HepG2 (cell line): ENCODE results near the gene ABCB7. TPM values are rescaled to one million over a fixed set of nuclear protein-coding genes. Genes with fewer than 3 reads are reported as not detected.

ENCODE experiments used
- AKNA ChIP-seq: sonication (generic); formaldehyde crosslinking; IDR thresholded peaks from 2 replicates; pipeline ENCODE4 v1.4.0; 2020; ENCODE audit warnings: missing genetic modification reagents, borderline replicate concordance
- ARID2 ChIP-seq: sonication (generic); formaldehyde crosslinking; IDR thresholded peaks from 2 replicates; pipeline ENCODE4 v1.8.1; 2022; ENCODE audit warnings: mild to moderate bottlenecking, missing genetic modification reagents, borderline replicate concordance
- EP300 ChIP-seq, 3 experiments: sonication (generic) in 1 of 3; formaldehyde crosslinking in 1 of 3; IDR thresholded peaks; 2 replicates each; pipeline versions ENCODE4 v1.5.1 to v1.6.1; 2011 to 2020; ENCODE audit warnings: low read depth in 2 of 3, low read length in 2 of 3, borderline replicate concordance in 1 of 3, improper control_type of control experiment in 1 of 3, mild to moderate bottlenecking in 1 of 3, missing genetic modification reagents in 1 of 3, moderate library complexity in 1 of 3
- IRF2 ChIP-seq: IDR thresholded peaks from 2 replicates; pipeline ENCODE4 v1.6.1; 2018; ENCODE audit warnings: missing genetic modification reagents, missing compliant biosample characterization
- KLF6 ChIP-seq: IDR thresholded peaks from 2 replicates; pipeline ENCODE4 v1.8.0; 2016; ENCODE audit warnings: missing biosample characterization, missing genetic modification reagents
- LCORL ChIP-seq, 2 experiments: fragments of 450-650 bp in 1 of 2; sonication (generic) in 1 of 2; formaldehyde crosslinking in 1 of 2; IDR thresholded peaks; 2 replicates each; pipeline versions ENCODE4 v1.5.0 to v1.6.1; 2017 to 2020; ENCODE audit warnings: antibody characterized with exemption in 1 of 2, missing genetic modification reagents in 1 of 2
- MBNL3 ChIP-seq: fragments of 250-450 bp; sonication (Bioruptor Pico); conservative IDR thresholded peaks from 2 replicates; pipeline ENCODE4 v1.8.0; 2022; ENCODE audit warnings: mild to moderate bottlenecking, inconsistent platforms
- MED8 ChIP-seq: sonication (generic); formaldehyde crosslinking; IDR thresholded peaks from 2 replicates; pipeline ENCODE4 v1.8.1; 2023; ENCODE audit warnings: mild to moderate bottlenecking, missing genetic modification reagents; ENCODE audit not compliant: insufficient replicate concordance
- MTA3 ChIP-seq: sonication (generic); formaldehyde crosslinking; IDR thresholded peaks from 2 replicates; pipeline ENCODE4 v1.4.0; 2020; ENCODE audit warnings: missing genetic modification reagents
- MZF1 ChIP-seq: sonication (generic); formaldehyde crosslinking; IDR thresholded peaks from 2 replicates; pipeline ENCODE4 v1.8.1; 2023; ENCODE audit warnings: mild to moderate bottlenecking, missing genetic modification reagents, borderline replicate concordance
- PBX3 ChIP-seq: sonication (generic); formaldehyde crosslinking; IDR thresholded peaks from 2 replicates; pipeline ENCODE4 v1.8.1; 2023; ENCODE audit warnings: missing genetic modification reagents, inconsistent platforms, borderline replicate concordance
- RERE ChIP-seq: IDR thresholded peaks from 2 replicates; pipeline ENCODE4 v1.6.1; 2016; ENCODE audit warnings: low read depth, missing genetic modification reagents, missing compliant biosample characterization
- TFDP1 ChIP-seq: IDR thresholded peaks from 2 replicates; pipeline ENCODE4 v1.6.1; 2016; ENCODE audit warnings: missing compliant biosample characterization, missing genetic modification reagents, borderline replicate concordance
- ZNF33B ChIP-seq: sonication (generic); formaldehyde crosslinking; IDR thresholded peaks from 2 replicates; pipeline ENCODE4 v1.5.1; 2020; ENCODE audit warnings: mild to moderate bottlenecking, missing genetic modification reagents
- ZNF607 ChIP-seq: sonication (generic); formaldehyde crosslinking; IDR thresholded peaks from 2 replicates; pipeline ENCODE4 v1.5.1; 2020; ENCODE audit warnings: missing genetic modification reagents, mild to moderate bottlenecking, borderline replicate concordance
- polyA plus RNA-seq, 8 experiments: library from polyadenylated mRNA; depleted of rRNA in 3 of 8; stranded (reverse) in 7 of 8; unstranded in 1 of 8; fragments of >200 nt; fragmentation: Illumina TruSeq in 4 of 8; extraction: Trizol in 4 of 8; gene quantifications; 2 replicates each; pipeline versions ENCODE4 v1.2.1 to v1.2.3, GENCODE V29; 2011 to 2016; ENCODE audit warnings: low read depth in 4 of 8, missing spikeins in 1 of 8, mixed read lengths in 1 of 8; ENCODE audit not compliant: insufficient read depth in 1 of 8
- total RNA-seq, 5 experiments: library from RNA; depleted of rRNA; stranded (reverse); fragments of >200 nt; fragmentation: Illumina TruSeq; extraction: Trizol; gene quantifications; 2 replicates each; pipeline ENCODE4 v1.2.3, GENCODE V29; 2016; ENCODE audit warnings: low read depth in 1 of 5

The ABCB7 gene
- total and polyA plus RNA-seq, 2 of the 13 experiments (the other 11 are each of a cell fraction or from before 2014, with no cell fraction given): 27.7 to 28.7 TPM

GRCh38 chrX:75155827-75156525 is at the start of gene ABCB7 (continued):
- TF ChIP-seq RERE (CRISPR knock-in tag): no peak
- TF ChIP-seq LCORL (IDR thresholded peaks at IDR 0.05): no peak
- TF ChIP-seq LCORL (CRISPR knock-in tag; IDR thresholded peaks at IDR 0.05): no peak
- TF ChIP-seq AKNA (CRISPR knock-in tag): no peak
- no peak for TF ChIP-seq ARID2 (CRISPR knock-in tag)
- TF ChIP-seq PBX3 (CRISPR knock-in tag): no peak
- TF ChIP-seq MTA3: no peak
- no peak for TF ChIP-seq EP300 (IDR thresholded peaks at IDR 0.05; ENCODE audit: low read depth in 2 of 2, low read length in 2 of 2)
- TF ChIP-seq EP300 (CRISPR knock-in tag; IDR thresholded peaks at IDR 0.05; ENCODE audit: borderline replicate concordance): no peak
- peak; percentile 34; the same call in 1 of the 2 replicates for TF ChIP-seq TFDP1 (CRISPR knock-in tag)
- no peak for TF ChIP-seq ZNF607
- no peak for TF ChIP-seq ZNF33B (CRISPR knock-in tag)
- TF ChIP-seq MZF1: no peak
- TF ChIP-seq MED8 (CRISPR knock-in tag): peak; percentile 26
- TF ChIP-seq KLF6 (CRISPR knock-in tag): no peak
- TF ChIP-seq IRF2 (CRISPR knock-in tag): 0 out of 2 replicates have a peak, but pooled peaks have one; percentile 48
- TF ChIP-seq MBNL3: no peak
